ENCODE results near the gene WDR89.
A peak's percentile ranks its signal among the peaks of the same experiment; 100 is the strongest.
"Not testable (repeated sequence)": the region's sequence is repeated elsewhere in the genome, so short reads cannot be mapped to it uniquely, and the experiment has no call there.

WDR89 gene

GRCh38 chr14:63652406-63652805 lies 10.7 kb upstream of the WDR89 start:
- no peak for DNase-seq

GRCh38 chr14:63650256-63650952 lies 8.7 kb upstream of the WDR89 start:
- peak; percentile 44 for DNase-seq

DNA sequence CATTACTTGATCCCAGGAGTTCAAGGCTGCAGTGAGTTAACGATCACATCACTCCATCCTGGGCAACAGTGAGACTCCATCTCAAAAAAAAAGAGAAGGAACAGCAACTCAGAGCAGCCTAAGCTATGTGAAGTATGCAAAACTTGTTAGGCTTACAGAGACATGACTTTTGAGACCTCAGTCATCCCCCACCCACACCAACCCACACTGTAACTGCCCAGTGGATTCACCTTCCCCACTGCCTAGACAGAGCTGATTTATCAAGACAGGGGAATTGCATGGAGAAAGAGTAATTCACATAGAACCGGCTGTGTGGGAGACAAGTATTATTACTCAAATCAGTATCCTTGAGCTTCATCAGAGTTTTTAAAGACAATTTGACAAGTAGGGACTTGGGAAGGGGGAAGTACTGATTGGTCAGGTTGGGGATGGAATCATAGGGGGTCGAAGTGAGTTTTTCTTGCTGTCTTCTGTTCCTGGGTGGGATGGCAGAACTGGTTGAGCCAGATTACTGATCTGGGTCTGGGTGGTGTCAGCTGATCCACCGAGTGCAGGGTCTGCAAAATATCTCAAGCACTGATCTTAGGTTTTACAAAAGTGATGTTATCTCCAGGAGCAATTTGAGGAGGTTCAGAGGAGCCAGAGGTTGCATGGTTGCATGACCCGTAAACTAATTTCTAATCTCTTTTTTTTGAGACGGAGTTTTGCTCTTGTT lies 6.2 kb upstream of the WDR89 start:
- no peak for DNase-seq

DNA sequence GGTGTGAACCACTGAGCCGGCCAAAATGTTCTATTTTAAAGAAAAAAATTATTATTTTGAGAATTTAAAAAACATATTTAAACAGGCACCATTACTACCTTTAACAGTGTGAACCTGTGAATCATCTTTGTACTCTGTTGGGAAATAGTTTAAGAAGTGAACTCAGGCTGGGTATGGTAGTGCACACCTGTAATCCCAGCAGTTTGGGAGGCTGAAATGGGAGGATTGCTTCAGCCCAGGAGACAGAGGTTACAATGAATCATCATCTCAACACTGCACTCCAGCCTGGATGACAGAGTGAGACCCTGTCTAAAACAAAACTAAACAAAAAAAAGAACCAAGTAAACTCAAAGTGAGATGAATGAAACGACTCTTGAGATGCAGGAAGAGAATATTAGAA lies 3.1 kb upstream of the WDR89 start:
- DNase-seq, result no peak

DNA sequence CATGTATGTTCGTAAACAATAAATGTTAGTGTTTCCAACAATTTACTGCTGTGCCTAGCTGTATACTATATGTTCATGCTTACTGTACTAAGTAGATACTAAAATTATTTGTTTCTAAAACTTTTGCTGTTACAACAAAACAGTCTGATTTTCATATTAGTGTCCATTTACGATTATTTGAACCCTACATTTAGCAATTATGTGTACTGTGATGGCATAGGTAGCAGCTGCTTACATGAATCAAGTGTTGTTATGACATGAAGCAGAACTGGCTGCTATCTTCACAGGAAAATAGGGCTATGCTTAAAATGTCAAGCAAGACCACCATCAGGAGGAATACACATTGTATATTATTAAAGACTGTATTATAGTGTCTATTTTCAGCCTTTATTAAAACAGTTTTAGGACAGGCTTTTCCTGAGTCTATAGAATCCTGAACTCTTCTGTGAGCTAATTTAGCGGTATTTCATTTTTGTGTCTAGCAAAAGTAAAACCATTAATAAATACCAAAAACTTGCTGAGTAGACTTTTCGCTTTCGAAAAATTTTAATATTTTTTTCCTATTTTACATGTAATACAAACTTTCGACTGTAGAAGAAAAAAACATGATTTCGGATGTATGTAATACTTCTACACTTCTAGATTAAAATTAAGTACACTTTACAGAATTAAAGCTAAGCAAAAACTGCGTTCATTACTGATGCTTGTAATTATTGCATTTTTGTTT lies 1.1 kb upstream of the WDR89 start:
- no peak for DNase-seq

GRCh38 chr14:63642229-63642611 lies 549 bp upstream of the WDR89 start:
- DNase-seq, result peak; percentile 69

- no peak for DNase-seq
Observed at GRCh38 chr14:63638493-63638892, 3.2 kb downstream of the WDR89 start.

GRCh38 chr14:63636094-63636635 lies 5.5 kb downstream of the WDR89 start:
- DNase-seq, result not testable (repeated sequence)

DNA sequence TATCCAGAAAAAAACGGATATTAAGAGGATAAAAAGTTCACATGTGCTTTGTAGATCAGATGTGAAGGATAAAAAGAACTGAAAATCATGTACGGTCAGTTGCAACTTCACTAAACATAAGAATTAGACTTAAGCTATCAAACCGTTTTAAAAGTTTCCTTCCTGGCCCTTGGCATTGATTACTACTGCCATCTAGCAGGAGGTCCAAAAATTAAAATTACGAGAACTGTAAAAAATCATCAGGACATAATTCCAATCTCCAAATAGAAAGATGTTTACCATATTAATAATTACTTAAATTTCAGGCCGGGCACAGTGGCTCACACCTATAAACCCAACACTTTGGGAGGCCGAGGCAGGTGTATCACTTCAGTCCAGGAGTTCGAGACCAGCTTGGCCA lies 7.9 kb downstream of the WDR89 start:
- no peak for DNase-seq

DNA sequence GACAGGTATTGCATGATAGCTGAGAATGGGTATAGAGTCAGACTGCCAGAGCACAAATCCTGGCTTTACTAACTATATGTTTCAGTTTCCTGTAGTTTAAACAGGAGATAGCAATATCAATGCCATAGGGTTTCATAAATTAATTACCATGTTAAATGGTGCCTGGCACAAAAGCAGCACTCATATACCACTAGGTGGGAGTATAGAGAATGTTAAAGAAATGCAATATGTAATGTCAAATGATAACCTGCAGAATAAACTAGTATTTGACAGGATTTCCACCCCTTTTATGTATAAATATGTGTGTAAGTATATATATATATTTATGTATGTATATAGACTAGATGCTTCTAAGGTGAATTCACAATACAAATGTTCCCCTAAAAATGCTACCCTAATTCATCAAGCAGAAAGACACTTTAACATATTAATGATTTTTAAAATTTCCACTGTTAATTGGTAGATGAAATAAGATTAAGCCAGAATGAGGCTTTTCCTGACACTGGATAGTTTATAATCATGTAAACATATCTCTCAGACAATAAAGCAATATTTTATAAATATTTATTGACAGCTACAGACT lies 8.6 kb downstream of the WDR89 start:
- no peak for DNase-seq

DNA sequence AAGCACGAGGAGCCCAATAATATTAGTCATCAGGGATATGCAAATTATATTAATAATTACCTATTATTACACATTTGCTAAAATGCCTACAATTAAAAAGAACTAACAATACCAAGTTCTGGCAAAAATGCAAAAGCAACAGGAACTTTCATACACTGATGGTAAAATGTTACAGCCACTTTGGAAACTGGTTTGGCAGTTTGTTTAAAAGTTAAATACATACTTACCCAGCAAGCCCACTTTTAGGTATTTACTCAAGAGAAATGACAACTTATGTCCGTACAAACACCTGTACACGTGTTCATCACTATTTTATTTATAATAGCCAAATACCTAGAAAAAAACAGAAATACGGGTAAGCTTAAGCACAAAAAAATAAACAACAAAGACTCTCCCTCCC lies 17.0 kb downstream of the WDR89 start:
- no peak for DNase-seq

DNA sequence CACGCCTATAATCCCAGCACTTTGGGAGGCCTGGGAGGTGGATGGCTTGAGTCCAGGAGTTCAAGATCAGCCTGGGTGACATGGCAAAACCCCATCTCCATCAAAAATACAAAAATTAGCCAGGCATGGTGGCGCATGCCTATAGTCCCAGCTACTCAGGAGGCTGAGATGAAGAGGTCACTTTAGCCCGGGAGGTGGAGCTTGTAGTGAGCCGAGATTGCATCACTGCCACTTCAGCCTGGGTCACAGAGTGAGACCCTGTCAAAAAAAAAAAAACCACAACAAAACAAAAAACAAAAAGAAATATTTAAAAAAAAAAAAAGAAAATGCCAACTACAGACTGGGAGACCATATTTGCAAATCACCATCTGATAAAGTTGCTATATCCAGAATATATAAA lies 17.5 kb downstream of the WDR89 start:
- DNase-seq, result no peak

DNA sequence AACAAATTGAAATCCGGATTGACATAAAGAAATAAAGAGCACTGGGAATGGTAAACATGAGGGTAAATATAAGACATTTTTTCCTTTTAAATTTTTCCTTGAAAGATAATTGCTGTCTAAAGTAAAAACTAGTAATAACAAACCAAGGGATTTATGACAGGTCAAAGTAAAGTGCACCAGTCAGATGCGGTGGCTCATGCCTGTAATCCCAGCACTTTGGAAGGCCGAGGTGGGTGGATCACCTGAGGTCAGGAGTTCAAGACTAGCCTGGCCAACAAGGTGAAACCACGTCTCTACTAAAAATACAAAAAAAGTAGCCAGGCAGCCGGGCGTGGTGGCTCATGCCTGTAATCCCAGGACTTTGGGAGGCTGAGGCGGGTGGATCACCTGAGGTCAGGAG lies 19.7 kb downstream of the WDR89 start:
- not testable (repeated sequence) for DNase-seq

GRCh38 chr14:63616015-63616414 lies 25.7 kb downstream of the WDR89 start:
- no peak for DNase-seq

- DNase-seq, result no peak
Observed at GRCh38 chr14:63614679-63615363, 26.9 kb downstream of the WDR89 start.

GRCh38 chr14:63611078-63611477 lies 30.6 kb downstream of the WDR89 start:
- no peak for DNase-seq

GRCh38 chr14:63605041-63605532 lies 36.6 kb downstream of the WDR89 start:
- no peak for DNase-seq

DNA sequence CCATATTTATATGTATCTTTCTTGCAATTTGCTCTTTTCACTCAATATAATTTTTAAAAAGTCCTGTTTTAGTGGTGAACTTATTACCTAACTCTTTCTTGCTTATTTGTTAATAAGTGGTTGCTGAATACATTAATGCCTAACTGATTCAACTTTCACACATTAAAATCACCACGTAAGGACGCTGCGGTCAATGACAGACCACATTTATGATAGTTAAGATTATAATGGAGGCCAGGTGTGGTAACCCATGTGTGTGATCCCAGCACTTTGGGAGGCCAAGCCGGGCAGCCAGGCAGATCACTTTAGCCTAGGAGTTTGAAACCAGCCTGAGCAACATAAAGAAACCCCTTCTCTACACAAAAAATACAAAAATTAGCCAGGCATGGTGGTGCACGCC lies 37.0 kb downstream of the WDR89 start:
- no peak for DNase-seq

- no peak for DNase-seq
Observed at GRCh38 chr14:63603749-63604277, 37.9 kb downstream of the WDR89 start.

DNA sequence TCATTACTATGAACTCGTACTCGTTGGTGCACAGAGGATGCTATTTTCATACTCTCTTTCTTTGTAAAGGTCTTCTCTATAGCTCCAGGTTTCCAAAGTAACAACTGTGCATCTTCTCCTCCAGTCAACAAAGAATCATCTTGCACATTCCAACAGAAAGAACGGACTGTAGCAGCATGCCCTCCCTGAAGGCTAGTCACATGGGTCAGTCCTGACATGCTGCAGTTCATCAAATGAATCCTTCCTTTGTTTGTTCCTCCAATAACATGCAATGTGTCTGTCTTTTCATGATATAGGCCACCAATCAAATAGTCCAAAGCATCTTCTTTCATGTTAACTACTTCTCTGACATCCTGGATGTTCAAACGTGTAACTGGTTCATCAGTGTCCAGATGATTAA lies 42.9 kb downstream of the WDR89 start:
- DNase-seq, result no peak

DNA sequence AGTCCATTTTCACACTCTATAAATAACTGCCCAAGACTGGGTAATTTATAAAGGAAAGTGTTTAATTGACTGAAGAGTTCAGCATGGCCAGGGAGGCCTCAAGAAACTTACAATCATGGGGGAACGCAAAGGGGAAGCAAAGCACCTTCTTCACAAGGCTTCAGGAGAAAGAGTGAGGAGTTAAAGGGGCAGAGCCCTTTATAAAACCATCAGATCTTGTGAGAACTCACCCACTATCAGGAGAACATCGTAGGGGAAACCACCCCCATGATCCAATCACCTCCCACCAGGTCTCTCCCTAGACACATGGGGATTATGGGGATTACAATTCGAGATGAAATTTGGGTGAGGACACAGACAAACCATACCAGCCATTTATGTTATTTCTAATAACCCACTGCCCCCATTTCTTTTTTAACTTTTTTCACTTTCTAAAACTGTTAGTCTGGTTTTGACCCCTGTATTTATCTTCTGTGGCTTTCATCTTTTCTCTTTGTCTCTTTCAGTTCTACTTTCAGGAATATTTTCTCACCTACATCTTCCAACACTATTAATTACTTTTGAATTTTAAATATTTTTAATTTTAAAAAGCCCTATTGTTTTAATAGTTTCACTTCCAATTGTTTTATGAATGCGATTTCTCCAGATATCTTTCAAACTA lies 44.5 kb downstream of the WDR89 start:
- DNase-seq, result no peak

Data from activated CD8-positive, alpha-beta memory T cell treated with anti-CD3 and anti-CD28 coated beads, Interleukin-2, amount 50 U/mL, for 4 hours (primary cell).